ENCODE measurements around the gene GLRA1. TPM values are rescaled to one million over a fixed set of nuclear protein-coding genes. Genes with fewer than 3 reads are reported as not detected.
A peak's percentile ranks its signal among the peaks of the same experiment; 100 is the strongest.

The GLRA1 gene
- total RNA-seq, result not detected
- polyA plus RNA-seq (ENCODE audit: insufficient read depth in 1 of 8, insufficient read length in 8 of 8, low replicate concordance in 1 of 8), result under 1 TPM in 1 of 8 donors, not detected in 7; 0.13 TPM
- long read RNA-seq, donor 1, result 0 reads
- long read RNA-seq, donor 2, result 0 reads
- long read RNA-seq, donor 3, result 0 reads
- long read RNA-seq, donor 4, result 0 reads
- long read RNA-seq, donor 5, result 0 reads
- long read RNA-seq, donor 6, result 0 reads
- long read RNA-seq, donor 7, result 0 reads
- long read RNA-seq, donor 8, result 0 reads
- long read RNA-seq, donor 9, result 0 reads
- long read RNA-seq, donor 10, result 0 reads
- long read RNA-seq, donor 11, result 0 reads

- Histone ChIP-seq H3K9me3 (replicated peaks; ENCODE audit: control insufficient read depth, low read depth, low read length) (no peaks in the 10 kb centered on the region), H3K4me1 (ENCODE audit: control insufficient read depth, insufficient read depth, low read length) (no peaks in the 10 kb centered on the region), H3K27ac (ENCODE audit: low read length) (no peak within 1 kb of the TSS), H3K4me3 (ENCODE audit: low read length) (no peak within 1 kb of the TSS), H3K27me3 (ENCODE audit: control insufficient read depth, insufficient read depth, low read length) (peaks cover 5% of the 10 kb centered on the region), H3K36me3 (ENCODE audit: control insufficient read depth, insufficient read depth, low read length) (no peaks in the 10 kb centered on the region)
- peak; percentile 69 for DNase-seq
- 3% methylated on average over 35 of the region's 44 CpGs for WGBS (ENCODE audit: insufficient coverage)
Observed at GRCh38 chr5:151924564-151925301, at the start of gene GLRA1. Gene GLRA1 (minus strand): TSS chr5:151924851. CDS start chr5:151924549, 302 bp downstream.

GRCh38 chr5:151970885-151971284, 46.2 kb upstream of the GLRA1 start:
- H3K4me3 ChIP-seq (ENCODE audit: low read length), result no peak overlapping the region
- no peaks in the 10 kb centered on the region for H3K9me3 ChIP-seq (replicated peaks; ENCODE audit: control insufficient read depth, low read depth, low read length)
- no peak overlapping the region for H3K27ac ChIP-seq (ENCODE audit: low read length)
- no peaks in the 10 kb centered on the region for H3K4me1 ChIP-seq (ENCODE audit: control insufficient read depth, insufficient read depth, low read length)
- H3K36me3 ChIP-seq (ENCODE audit: control insufficient read depth, insufficient read depth, low read length), result no peaks in the 10 kb centered on the region
- H3K27me3 ChIP-seq (ENCODE audit: control insufficient read depth, insufficient read depth, low read length), result no peaks in the 10 kb centered on the region
- no peak for DNase-seq

- H3K27me3 ChIP-seq (ENCODE audit: control insufficient read depth, insufficient read depth, low read length), result no peaks in the 10 kb centered on the region
- no peak overlapping the region for H3K4me3 ChIP-seq (ENCODE audit: low read length)
- no peak overlapping the region for H3K27ac ChIP-seq (ENCODE audit: low read length)
- DNase-seq, result no peak
- no peaks in the 10 kb centered on the region for H3K9me3 ChIP-seq (replicated peaks; ENCODE audit: control insufficient read depth, low read depth, low read length)
- WGBS (ENCODE audit: insufficient coverage), result no CpG with 5 or more reads among the region's 6 CpGs
- no peaks in the 10 kb centered on the region for H3K4me1 ChIP-seq (ENCODE audit: control insufficient read depth, insufficient read depth, low read length)
- no peaks in the 10 kb centered on the region for H3K36me3 ChIP-seq (ENCODE audit: control insufficient read depth, insufficient read depth, low read length)
Observed at GRCh38 chr5:151967865-151968264, 43.2 kb upstream of the GLRA1 start.

GRCh38 chr5:151966046-151966445, 41.4 kb upstream of the GLRA1 start:
- WGBS (ENCODE audit: insufficient coverage), result 100% methylated on average over 1 of the region's 1 CpG
- no peaks in the 10 kb centered on the region for H3K4me1 ChIP-seq (ENCODE audit: control insufficient read depth, insufficient read depth, low read length)
- no peaks in the 10 kb centered on the region for H3K9me3 ChIP-seq (replicated peaks; ENCODE audit: control insufficient read depth, low read depth, low read length)
- no peak overlapping the region for H3K4me3 ChIP-seq (ENCODE audit: low read length)
- H3K36me3 ChIP-seq (ENCODE audit: control insufficient read depth, insufficient read depth, low read length), result no peaks in the 10 kb centered on the region
- DNase-seq, result no peak
- H3K27me3 ChIP-seq (ENCODE audit: control insufficient read depth, insufficient read depth, low read length), result no peaks in the 10 kb centered on the region
- H3K27ac ChIP-seq (ENCODE audit: low read length), result no peak overlapping the region

GRCh38 chr5:151964471-151964870, 39.8 kb upstream of the GLRA1 start:
- H3K27ac ChIP-seq (ENCODE audit: low read length), result no peak overlapping the region
- no peak overlapping the region for H3K4me3 ChIP-seq (ENCODE audit: low read length)
- WGBS (ENCODE audit: insufficient coverage), result no CpG with 5 or more reads among the region's 4 CpGs
- DNase-seq, result no peak
- H3K4me1 ChIP-seq (ENCODE audit: control insufficient read depth, insufficient read depth, low read length), result no peaks in the 10 kb centered on the region
- H3K27me3 ChIP-seq (ENCODE audit: control insufficient read depth, insufficient read depth, low read length), result no peaks in the 10 kb centered on the region
- no peaks in the 10 kb centered on the region for H3K9me3 ChIP-seq (replicated peaks; ENCODE audit: control insufficient read depth, low read depth, low read length)
- no peaks in the 10 kb centered on the region for H3K36me3 ChIP-seq (ENCODE audit: control insufficient read depth, insufficient read depth, low read length)

GRCh38 chr5:151961557-151961956, 36.9 kb upstream of the GLRA1 start:
- Histone ChIP-seq H3K36me3 (ENCODE audit: control insufficient read depth, insufficient read depth, low read length) (no peaks in the 10 kb centered on the region), H3K9me3 (replicated peaks; ENCODE audit: control insufficient read depth, low read depth, low read length) (no peaks in the 10 kb centered on the region), H3K27me3 (ENCODE audit: control insufficient read depth, insufficient read depth, low read length) (no peaks in the 10 kb centered on the region), H3K4me1 (ENCODE audit: control insufficient read depth, insufficient read depth, low read length) (no peaks in the 10 kb centered on the region), H3K27ac (ENCODE audit: low read length) (no peak overlapping the region), H3K4me3 (ENCODE audit: low read length) (no peak overlapping the region)
- no CpG with 5 or more reads among the region's 2 CpGs for WGBS (ENCODE audit: insufficient coverage)
- no peak for DNase-seq

GRCh38 chr5:151958111-151958510, 33.5 kb upstream of the GLRA1 start:
- Histone ChIP-seq H3K36me3 (ENCODE audit: control insufficient read depth, insufficient read depth, low read length) (no peaks in the 10 kb centered on the region), H3K9me3 (replicated peaks; ENCODE audit: control insufficient read depth, low read depth, low read length) (no peaks in the 10 kb centered on the region), H3K27me3 (ENCODE audit: control insufficient read depth, insufficient read depth, low read length) (no peaks in the 10 kb centered on the region), H3K27ac (ENCODE audit: low read length) (no peak overlapping the region), H3K4me1 (ENCODE audit: control insufficient read depth, insufficient read depth, low read length) (no peaks in the 10 kb centered on the region), H3K4me3 (ENCODE audit: low read length) (no peak overlapping the region)
- WGBS (ENCODE audit: insufficient coverage), result 29% methylated on average over 1 of the region's 3 CpGs
- DNase-seq, result peak; percentile 50

- Histone ChIP-seq H3K9me3 (replicated peaks; ENCODE audit: control insufficient read depth, low read depth, low read length) (no peaks in the 10 kb centered on the region), H3K4me3 (ENCODE audit: low read length) (no peak overlapping the region), H3K36me3 (ENCODE audit: control insufficient read depth, insufficient read depth, low read length) (no peaks in the 10 kb centered on the region), H3K27ac (ENCODE audit: low read length) (no peak overlapping the region), H3K4me1 (ENCODE audit: control insufficient read depth, insufficient read depth, low read length) (no peaks in the 10 kb centered on the region), H3K27me3 (ENCODE audit: control insufficient read depth, insufficient read depth, low read length) (no peaks in the 10 kb centered on the region)
- WGBS (ENCODE audit: insufficient coverage), result no CpG with 5 or more reads among the region's 3 CpGs
- no peak for DNase-seq
Observed at GRCh38 chr5:151956725-151957124, 32.1 kb upstream of the GLRA1 start.

- Histone ChIP-seq H3K9me3 (replicated peaks; ENCODE audit: control insufficient read depth, low read depth, low read length) (no peaks in the 10 kb centered on the region), H3K4me1 (ENCODE audit: control insufficient read depth, insufficient read depth, low read length) (peaks cover 2% of the 10 kb centered on the region), H3K27ac (ENCODE audit: low read length) (no peak overlapping the region), H3K4me3 (ENCODE audit: low read length) (no peak overlapping the region), H3K36me3 (ENCODE audit: control insufficient read depth, insufficient read depth, low read length) (no peaks in the 10 kb centered on the region), H3K27me3 (ENCODE audit: control insufficient read depth, insufficient read depth, low read length) (no peaks in the 10 kb centered on the region)
- WGBS (ENCODE audit: insufficient coverage), result 75% methylated on average over 2 of the region's 4 CpGs
- DNase-seq, result no peak
Observed at GRCh38 chr5:151954255-151954654, 29.6 kb upstream of the GLRA1 start.

- H3K4me1 ChIP-seq (ENCODE audit: control insufficient read depth, insufficient read depth, low read length), result peaks cover 2% of the 10 kb centered on the region
- DNase-seq, result no peak
- H3K36me3 ChIP-seq (ENCODE audit: control insufficient read depth, insufficient read depth, low read length), result no peaks in the 10 kb centered on the region
- H3K9me3 ChIP-seq (replicated peaks; ENCODE audit: control insufficient read depth, low read depth, low read length), result no peaks in the 10 kb centered on the region
- no peak overlapping the region for H3K4me3 ChIP-seq (ENCODE audit: low read length)
- WGBS (ENCODE audit: insufficient coverage), result no CpG with 5 or more reads among the region's 1 CpG
- H3K27ac ChIP-seq (ENCODE audit: low read length), result no peak overlapping the region
- no peaks in the 10 kb centered on the region for H3K27me3 ChIP-seq (ENCODE audit: control insufficient read depth, insufficient read depth, low read length)
Observed at GRCh38 chr5:151953833-151954232, 29.2 kb upstream of the GLRA1 start.

Measured in muscle of leg (tissue), 16 donors.